ENCODE data around the gene GLB1L2. TPM values are rescaled to one million over a fixed set of nuclear protein-coding genes. Genes with fewer than 3 reads are reported as not detected.

GLB1L2 gene
- total and polyA plus RNA-seq, 2 experiments from 2014 or later = 3.3 to 12.3 TPM

DNA sequence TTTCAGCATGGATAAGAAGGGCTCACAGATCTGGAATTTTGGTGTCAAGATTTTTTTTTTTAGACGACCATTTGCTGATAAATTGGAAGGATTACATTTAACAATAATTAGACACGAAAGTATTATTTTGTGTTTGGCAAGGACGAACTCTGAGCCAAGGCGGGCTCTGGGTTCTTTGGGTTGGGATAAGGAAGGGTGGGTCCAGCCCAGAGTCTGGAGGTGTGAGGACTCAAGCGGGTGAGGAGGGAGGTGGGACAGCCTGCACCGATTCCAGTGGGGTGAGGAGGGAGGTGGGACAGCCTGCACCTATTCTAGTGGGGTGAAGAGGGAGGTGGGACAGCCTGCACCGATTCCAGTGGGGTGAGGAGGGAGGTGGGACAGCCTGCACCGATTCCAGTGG, 76.1 kb downstream of the GLB1L2 start:
- H3K27me3 Mint-ChIP-seq (ENCODE audit: insufficient read depth, low read depth, poor library complexity) = peaks cover 15% of the 10 kb centered on the region
- no peak overlapping the region for H3K4me3 Mint-ChIP-seq
- no peak overlapping the region for H3K27ac Mint-ChIP-seq

More for the DNA sequence above, 76.1 kb downstream of the GLB1L2 start:
- H3F3A ChIP-seq (replicated peaks; ENCODE audit: low read depth) = no peaks in the 10 kb centered on the region
- Mint-ChIP-seq H3K4me1 (peaks cover 30% of the 10 kb centered on the region), H3K36me3 (ENCODE audit: low read depth) (peaks cover 9% of the 10 kb centered on the region; the same call in 2 of the 3 replicates), H3K9me3 (no peaks in the 10 kb centered on the region)
- H3K36me3 ChIP-seq (ENCODE audit: insufficient read depth) = no peaks in the 10 kb centered on the region
- peaks cover 11% of the 10 kb centered on the region for H3K27me3 ChIP-seq (ENCODE audit: insufficient read depth)
- H3K4me3 ChIP-seq = no peak overlapping the region
- DNase-seq (ENCODE audit: low spot score) (no peak), ATAC-seq (no peak)
- H4K20me1 ChIP-seq (replicated peaks; ENCODE audit: insufficient read depth) = peaks cover 4% of the 10 kb centered on the region
- H3K79me2 ChIP-seq (replicated peaks; ENCODE audit: insufficient read depth) = peaks cover 43% of the 10 kb centered on the region
- no peaks in the 10 kb centered on the region for H3K9me2 ChIP-seq (ENCODE audit: insufficient read depth)
- TF ChIP-seq EZH2phosphoT487 (IDR thresholded peaks at IDR 0.05; ENCODE audit: unreplicated experiment) (no peak), EZH2 (IDR thresholded peaks at IDR 0.05; ENCODE audit: low read depth, unreplicated experiment) (no peak), STAT1 (IDR thresholded peaks at IDR 0.05; ENCODE audit: unreplicated experiment) (no peak), ZNF114 (CRISPR knock-in tag; IDR thresholded peaks at IDR 0.05) (no peak), JUNB (IDR thresholded peaks at IDR 0.05; ENCODE audit: unreplicated experiment) (no peak), ZNF331 (CRISPR knock-in tag; IDR thresholded peaks at IDR 0.05; ENCODE audit: low read depth) (no peak), CREB1 (CRISPR knock-in tag; IDR thresholded peaks at IDR 0.05; ENCODE audit: low read depth) (no peak), POLR2AphosphoS5 (IDR thresholded peaks at IDR 0.05; ENCODE audit: low read depth) (no peak), NANOG (IDR thresholded peaks at IDR 0.05; ENCODE audit: borderline replicate concordance) (no peak)
- TF ChIP-seq, protein P1, sequence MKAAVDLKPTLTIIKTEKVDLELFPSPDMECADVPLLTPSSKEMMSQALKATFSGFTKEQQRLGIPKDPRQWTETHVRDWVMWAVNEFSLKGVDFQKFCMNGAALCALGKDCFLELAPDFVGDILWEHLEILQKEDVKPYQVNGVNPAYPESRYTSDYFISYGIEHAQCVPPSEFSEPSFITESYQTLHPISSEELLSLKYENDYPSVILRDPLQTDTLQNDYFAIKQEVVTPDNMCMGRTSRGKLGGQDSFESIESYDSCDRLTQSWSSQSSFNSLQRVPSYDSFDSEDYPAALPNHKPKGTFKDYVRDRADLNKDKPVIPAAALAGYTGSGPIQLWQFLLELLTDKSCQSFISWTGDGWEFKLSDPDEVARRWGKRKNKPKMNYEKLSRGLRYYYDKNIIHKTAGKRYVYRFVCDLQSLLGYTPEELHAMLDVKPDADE (IDR thresholded peaks at IDR 0.05) = no peak
- TF ChIP-seq, protein P2, sequence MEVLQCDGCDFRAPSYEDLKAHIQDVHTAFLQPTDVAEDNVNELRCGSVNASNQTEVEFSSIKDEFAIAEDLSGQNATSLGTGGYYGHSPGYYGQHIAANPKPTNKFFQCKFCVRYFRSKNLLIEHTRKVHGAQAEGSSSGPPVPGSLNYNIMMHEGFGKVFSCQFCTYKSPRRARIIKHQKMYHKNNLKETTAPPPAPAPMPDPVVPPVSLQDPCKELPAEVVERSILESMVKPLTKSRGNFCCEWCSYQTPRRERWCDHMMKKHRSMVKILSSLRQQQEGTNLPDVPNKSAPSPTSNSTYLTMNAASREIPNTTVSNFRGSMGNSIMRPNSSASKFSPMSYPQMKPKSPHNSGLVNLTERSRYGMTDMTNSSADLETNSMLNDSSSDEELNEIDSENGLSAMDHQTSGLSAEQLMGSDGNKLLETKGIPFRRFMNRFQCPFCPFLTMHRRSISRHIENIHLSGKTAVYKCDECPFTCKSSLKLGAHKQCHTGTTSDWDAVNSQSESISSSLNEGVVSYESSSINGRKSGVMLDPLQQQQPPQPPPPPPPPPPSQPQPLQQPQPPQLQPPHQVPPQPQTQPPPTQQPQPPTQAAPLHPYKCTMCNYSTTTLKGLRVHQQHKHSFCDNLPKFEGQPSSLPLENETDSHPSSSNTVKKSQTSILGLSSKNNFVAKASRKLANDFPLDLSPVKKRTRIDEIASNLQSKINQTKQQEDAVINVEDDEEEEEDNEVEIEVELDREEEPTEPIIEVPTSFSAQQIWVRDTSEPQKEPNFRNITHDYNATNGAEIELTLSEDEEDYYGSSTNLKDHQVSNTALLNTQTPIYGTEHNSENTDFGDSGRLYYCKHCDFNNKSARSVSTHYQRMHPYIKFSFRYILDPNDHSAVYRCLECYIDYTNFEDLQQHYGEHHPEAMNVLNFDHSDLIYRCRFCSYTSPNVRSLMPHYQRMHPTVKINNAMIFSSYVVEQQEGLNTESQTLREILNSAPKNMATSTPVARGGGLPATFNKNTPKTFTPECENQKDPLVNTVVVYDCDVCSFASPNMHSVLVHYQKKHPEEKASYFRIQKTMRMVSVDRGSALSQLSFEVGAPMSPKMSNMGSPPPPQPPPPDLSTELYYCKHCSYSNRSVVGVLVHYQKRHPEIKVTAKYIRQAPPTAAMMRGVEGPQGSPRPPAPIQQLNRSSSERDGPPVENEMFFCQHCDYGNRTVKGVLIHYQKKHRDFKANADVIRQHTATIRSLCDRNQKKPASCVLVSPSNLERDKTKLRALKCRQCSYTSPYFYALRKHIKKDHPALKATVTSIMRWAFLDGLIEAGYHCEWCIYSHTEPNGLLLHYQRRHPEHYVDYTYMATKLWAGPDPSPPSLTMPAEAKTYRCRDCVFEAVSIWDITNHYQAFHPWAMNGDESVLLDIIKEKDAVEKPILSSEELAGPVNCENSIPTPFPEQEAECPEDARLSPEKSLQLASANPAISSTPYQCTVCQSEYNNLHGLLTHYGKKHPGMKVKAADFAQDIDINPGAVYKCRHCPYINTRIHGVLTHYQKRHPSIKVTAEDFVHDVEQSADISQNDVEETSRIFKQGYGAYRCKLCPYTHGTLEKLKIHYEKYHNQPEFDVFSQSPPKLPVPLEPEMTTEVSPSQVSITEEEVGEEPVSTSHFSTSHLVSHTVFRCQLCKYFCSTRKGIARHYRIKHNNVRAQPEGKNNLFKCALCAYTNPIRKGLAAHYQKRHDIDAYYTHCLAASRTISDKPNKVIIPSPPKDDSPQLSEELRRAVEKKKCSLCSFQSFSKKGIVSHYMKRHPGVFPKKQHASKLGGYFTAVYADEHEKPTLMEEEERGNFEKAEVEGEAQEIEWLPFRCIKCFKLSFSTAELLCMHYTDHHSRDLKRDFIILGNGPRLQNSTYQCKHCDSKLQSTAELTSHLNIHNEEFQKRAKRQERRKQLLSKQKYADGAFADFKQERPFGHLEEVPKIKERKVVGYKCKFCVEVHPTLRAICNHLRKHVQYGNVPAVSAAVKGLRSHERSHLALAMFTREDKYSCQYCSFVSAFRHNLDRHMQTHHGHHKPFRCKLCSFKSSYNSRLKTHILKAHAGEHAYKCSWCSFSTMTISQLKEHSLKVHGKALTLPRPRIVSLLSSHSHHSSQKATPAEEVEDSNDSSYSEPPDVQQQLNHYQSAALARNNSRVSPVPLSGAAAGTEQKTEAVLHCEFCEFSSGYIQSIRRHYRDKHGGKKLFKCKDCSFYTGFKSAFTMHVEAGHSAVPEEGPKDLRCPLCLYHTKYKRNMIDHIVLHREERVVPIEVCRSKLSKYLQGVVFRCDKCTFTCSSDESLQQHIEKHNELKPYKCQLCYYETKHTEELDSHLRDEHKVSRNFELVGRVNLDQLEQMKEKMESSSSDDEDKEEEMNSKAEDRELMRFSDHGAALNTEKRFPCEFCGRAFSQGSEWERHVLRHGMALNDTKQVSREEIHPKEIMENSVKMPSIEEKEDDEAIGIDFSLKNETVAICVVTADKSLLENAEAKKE (CRISPR knock-in tag; IDR thresholded peaks at IDR 0.05) = no peak
- TF ChIP-seq, protein P3, sequence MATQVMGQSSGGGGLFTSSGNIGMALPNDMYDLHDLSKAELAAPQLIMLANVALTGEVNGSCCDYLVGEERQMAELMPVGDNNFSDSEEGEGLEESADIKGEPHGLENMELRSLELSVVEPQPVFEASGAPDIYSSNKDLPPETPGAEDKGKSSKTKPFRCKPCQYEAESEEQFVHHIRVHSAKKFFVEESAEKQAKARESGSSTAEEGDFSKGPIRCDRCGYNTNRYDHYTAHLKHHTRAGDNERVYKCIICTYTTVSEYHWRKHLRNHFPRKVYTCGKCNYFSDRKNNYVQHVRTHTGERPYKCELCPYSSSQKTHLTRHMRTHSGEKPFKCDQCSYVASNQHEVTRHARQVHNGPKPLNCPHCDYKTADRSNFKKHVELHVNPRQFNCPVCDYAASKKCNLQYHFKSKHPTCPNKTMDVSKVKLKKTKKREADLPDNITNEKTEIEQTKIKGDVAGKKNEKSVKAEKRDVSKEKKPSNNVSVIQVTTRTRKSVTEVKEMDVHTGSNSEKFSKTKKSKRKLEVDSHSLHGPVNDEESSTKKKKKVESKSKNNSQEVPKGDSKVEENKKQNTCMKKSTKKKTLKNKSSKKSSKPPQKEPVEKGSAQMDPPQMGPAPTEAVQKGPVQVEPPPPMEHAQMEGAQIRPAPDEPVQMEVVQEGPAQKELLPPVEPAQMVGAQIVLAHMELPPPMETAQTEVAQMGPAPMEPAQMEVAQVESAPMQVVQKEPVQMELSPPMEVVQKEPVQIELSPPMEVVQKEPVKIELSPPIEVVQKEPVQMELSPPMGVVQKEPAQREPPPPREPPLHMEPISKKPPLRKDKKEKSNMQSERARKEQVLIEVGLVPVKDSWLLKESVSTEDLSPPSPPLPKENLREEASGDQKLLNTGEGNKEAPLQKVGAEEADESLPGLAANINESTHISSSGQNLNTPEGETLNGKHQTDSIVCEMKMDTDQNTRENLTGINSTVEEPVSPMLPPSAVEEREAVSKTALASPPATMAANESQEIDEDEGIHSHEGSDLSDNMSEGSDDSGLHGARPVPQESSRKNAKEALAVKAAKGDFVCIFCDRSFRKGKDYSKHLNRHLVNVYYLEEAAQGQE (IDR thresholded peaks at IDR 0.05; ENCODE audit: unreplicated experiment) = no peak
- TF ChIP-seq, protein P4, sequence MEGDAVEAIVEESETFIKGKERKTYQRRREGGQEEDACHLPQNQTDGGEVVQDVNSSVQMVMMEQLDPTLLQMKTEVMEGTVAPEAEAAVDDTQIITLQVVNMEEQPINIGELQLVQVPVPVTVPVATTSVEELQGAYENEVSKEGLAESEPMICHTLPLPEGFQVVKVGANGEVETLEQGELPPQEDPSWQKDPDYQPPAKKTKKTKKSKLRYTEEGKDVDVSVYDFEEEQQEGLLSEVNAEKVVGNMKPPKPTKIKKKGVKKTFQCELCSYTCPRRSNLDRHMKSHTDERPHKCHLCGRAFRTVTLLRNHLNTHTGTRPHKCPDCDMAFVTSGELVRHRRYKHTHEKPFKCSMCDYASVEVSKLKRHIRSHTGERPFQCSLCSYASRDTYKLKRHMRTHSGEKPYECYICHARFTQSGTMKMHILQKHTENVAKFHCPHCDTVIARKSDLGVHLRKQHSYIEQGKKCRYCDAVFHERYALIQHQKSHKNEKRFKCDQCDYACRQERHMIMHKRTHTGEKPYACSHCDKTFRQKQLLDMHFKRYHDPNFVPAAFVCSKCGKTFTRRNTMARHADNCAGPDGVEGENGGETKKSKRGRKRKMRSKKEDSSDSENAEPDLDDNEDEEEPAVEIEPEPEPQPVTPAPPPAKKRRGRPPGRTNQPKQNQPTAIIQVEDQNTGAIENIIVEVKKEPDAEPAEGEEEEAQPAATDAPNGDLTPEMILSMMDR (conservative IDR thresholded peaks at IDR 0.05; ENCODE audit: low read depth in 2 of 2) = no peak
- no peak overlapping the region for H3K27ac ChIP-seq (ENCODE audit: low read depth)
- H3K4me1 ChIP-seq (ENCODE audit: insufficient read depth) = peaks cover 13% of the 10 kb centered on the region
- no peak overlapping the region for H2AFZ ChIP-seq
- no peak overlapping the region for H3K4me2 ChIP-seq

Measured in GM23338 (cell line).